ENCODE measurements around the gene KRT24. TPM values are rescaled to one million over a fixed set of nuclear protein-coding genes. Genes with fewer than 3 reads are reported as not detected.

Gene KRT24
- total and polyA plus RNA-seq, 2 of the 4 experiments (the other 2 are of a cell fraction): not detected

DNA sequence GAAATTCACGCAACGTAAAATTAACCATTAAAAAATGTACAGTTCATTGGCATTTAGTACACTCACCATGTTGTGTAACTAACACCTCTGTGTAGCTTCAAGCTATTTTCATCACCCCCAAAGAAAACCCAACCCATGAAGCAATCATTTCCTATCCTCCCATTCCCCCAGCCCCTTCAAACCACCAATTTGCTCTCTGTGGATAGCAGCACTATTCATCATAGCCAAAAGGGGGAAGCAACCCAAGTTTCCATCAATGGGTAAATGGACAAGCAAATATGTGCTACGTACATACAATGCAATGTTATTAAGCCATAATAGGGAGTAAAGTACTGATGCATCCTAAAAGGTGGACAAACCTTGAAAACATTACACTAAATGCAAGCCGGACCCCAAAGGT is 27.6 kb downstream of the KRT24 start:
- Histone ChIP-seq H3K4ac (ENCODE audit: low read depth, low read length) (no peak overlapping the region), H3K14ac (replicated peaks; ENCODE audit: low read depth, low read length) (no peak overlapping the region), H3K9ac (ENCODE audit: low read depth, low read length) (no peak overlapping the region), H4K91ac (ENCODE audit: insufficient read depth, low read depth, low read length) (no peak overlapping the region), H4K20me1 (ENCODE audit: insufficient read depth, low read length) (no peaks in the 10 kb centered on the region), H3K4me3 (ENCODE audit: insufficient read depth, low read depth, low read length) (no peak overlapping the region), H3K23ac (ENCODE audit: low read depth, low read length) (no peak overlapping the region), H2BK120ac (ENCODE audit: low read depth, low read length) (no peak overlapping the region), H3K9me3 (ENCODE audit: control insufficient read depth, insufficient read depth, low read length) (no peaks in the 10 kb centered on the region), H3K79me1 (ENCODE audit: low read depth in 1 of 2, low read length in 2 of 2) (no peaks in the 10 kb centered on the region), H4K5ac (ENCODE audit: low read depth, low read length) (no peak overlapping the region), H2AK9ac (replicated peaks; ENCODE audit: low read depth, low read length, poor library complexity) (no peak overlapping the region), H3K18ac (ENCODE audit: low read depth, low read length) (no peak overlapping the region), H2BK15ac (ENCODE audit: low read depth, low read length) (no peak overlapping the region), H3K9me1 (ENCODE audit: insufficient read depth, low read length) (no peaks in the 10 kb centered on the region), H3K27me3 (ENCODE audit: control insufficient read depth, insufficient read depth, low read length) (peaks cover 43% of the 10 kb centered on the region), H2AK5ac (ENCODE audit: low read depth, low read length) (no peak overlapping the region), H2BK20ac (ENCODE audit: low read depth, low read length) (no peak overlapping the region), H3K36me3 (ENCODE audit: control insufficient read depth, insufficient read depth, low read length) (no peaks in the 10 kb centered on the region), H2BK5ac (ENCODE audit: low read depth, low read length, poor library complexity, severe bottlenecking) (no peak overlapping the region), H3K27ac (ENCODE audit: insufficient read depth, low read length) (no peak overlapping the region), H4K8ac (ENCODE audit: low read depth in 2 of 2, low read length in 2 of 2) (no peak overlapping the region), H2AFZ (replicated peaks; ENCODE audit: low read length, poor library complexity) (no peak overlapping the region), H3K56ac (ENCODE audit: extremely low read depth, insufficient read depth, low read length) (no peak overlapping the region), H3K4me1 (ENCODE audit: control insufficient read depth, insufficient read depth, low read length) (no peaks in the 10 kb centered on the region), H3K4me2 (ENCODE audit: low read depth, low read length) (no peak overlapping the region)
- DNase-seq: no peak
- BruUV-seq (replicated peaks): no TSS peak
- ChIA-PET CTCF (no interaction called here), POLR2A (ENCODE audit: unreplicated experiment) (no interaction called here)
- no peak for ATAC-seq (ENCODE audit: low read depth)
- dilution Hi-C loops (cut with HindIII; ENCODE audit: low sequenced_read_pairs, unreplicated experiment): no loop called here
- TF ChIP-seq, protein P1, sequence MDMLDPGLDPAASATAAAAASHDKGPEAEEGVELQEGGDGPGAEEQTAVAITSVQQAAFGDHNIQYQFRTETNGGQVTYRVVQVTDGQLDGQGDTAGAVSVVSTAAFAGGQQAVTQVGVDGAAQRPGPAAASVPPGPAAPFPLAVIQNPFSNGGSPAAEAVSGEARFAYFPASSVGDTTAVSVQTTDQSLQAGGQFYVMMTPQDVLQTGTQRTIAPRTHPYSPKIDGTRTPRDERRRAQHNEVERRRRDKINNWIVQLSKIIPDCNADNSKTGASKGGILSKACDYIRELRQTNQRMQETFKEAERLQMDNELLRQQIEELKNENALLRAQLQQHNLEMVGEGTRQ (IDR thresholded peaks at IDR 0.05; ENCODE audit: low read depth, low read length): no peak
- TF ChIP-seq POLR2A (IDR thresholded peaks at IDR 0.05; ENCODE audit: low read depth, low read length): no peak
- no peak for TF ChIP-seq SMC3 (IDR thresholded peaks at IDR 0.05; ENCODE audit: low read depth, low read length)
- no peak for TF ChIP-seq BHLHE40 (IDR thresholded peaks at IDR 0.05; ENCODE audit: low read depth, low read length)
- TF ChIP-seq CTCF (conservative IDR thresholded peaks at IDR 0.05; ENCODE audit: low read depth, low read length): no peak
- TF ChIP-seq MXI1 (IDR thresholded peaks at IDR 0.05; ENCODE audit: borderline replicate concordance, low read depth, low read length): no peak
- TF ChIP-seq ELK1 (IDR thresholded peaks at IDR 0.05; ENCODE audit: borderline replicate concordance, low read depth, low read length): no peak
- no peak for TF ChIP-seq MAFK (IDR thresholded peaks at IDR 0.05; ENCODE audit: low read depth, low read length)
- TF ChIP-seq FOS (IDR thresholded peaks at IDR 0.05; ENCODE audit: low read depth, low read length): no peak
- no peak for TF ChIP-seq MAZ (IDR thresholded peaks at IDR 0.05; ENCODE audit: borderline replicate concordance, low read depth, low read length)
- TF ChIP-seq RAD21 (IDR thresholded peaks at IDR 0.05; ENCODE audit: low read length): no peak
- no peak for TF ChIP-seq NFE2L2 (IDR thresholded peaks at IDR 0.05; ENCODE audit: low read depth, low read length)
- no peak for TF ChIP-seq CEBPB (IDR thresholded peaks at IDR 0.05; ENCODE audit: low read depth, low read length)
- no peak for TF ChIP-seq RFX5 (IDR thresholded peaks at IDR 0.05; ENCODE audit: low read depth, low read length)
- TF ChIP-seq CHD1 (IDR thresholded peaks at IDR 0.05; ENCODE audit: low read depth, low read length): no peak
- no peak for TF ChIP-seq RCOR1 (IDR thresholded peaks at IDR 0.05; ENCODE audit: insufficient replicate concordance, low read length)
- intact Hi-C loops (cut with micrococcal nuclease): no loop called here
- WGBS, 2 experiments (ENCODE audit: extremely low coverage in 2 of 2, insufficient read length in 1 of 2): 94% methylated on average over 2 of the region's 4 CpGs; no CpG with 5 or more reads in 1 of the 2 experiments
- in situ Hi-C loops (cut with MboI; ENCODE audit: low sequenced_read_pairs): no loop called here

All from IMR-90 (cell line).